ENCODE data around the gene CREB3L2. TPM values are rescaled to one million over a fixed set of nuclear protein-coding genes. Genes with fewer than 3 reads are reported as not detected.

The CREB3L2 gene
- total and polyA plus RNA-seq, 9 donors: 21.2 to 110 (median 80.8) TPM

DNA sequence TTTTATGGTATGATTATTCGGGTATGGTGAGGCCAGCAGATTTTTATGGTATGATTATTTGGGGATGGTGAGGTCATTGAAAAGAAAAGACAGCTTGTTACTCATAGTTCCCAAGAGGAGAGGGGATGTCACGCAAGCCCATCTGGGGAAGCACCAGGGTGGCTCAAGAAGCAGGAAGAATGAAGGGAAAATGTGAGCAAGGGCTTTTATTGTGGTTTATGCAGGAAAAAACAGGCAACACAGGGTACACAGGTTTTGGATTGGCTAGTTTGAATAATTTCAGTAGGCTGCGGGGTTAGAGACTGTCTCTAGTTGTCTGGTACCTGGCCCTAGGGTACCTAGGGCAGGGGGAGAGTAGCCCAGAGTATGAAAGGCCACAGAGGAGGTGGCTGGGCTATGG lies 128.4 kb downstream of the CREB3L2 start:
- intact Hi-C loops (cut with DNase I): no loop called here
- TF ChIP-seq CTCF (IDR thresholded peaks at IDR 0.05) (no peak), POLR2A (IDR thresholded peaks at IDR 0.05) (no peak), EP300 (IDR thresholded peaks at IDR 0.05) (no peak)
- H3K36me3 ChIP-seq: no peaks in the 10 kb centered on the region

GRCh38 chr7:137871170-137871915 lies 130.5 kb downstream of the CREB3L2 start:
- no peaks in the 10 kb centered on the region for H3K27me3 ChIP-seq
- H3K4me3 ChIP-seq: no peak overlapping the region
- TF ChIP-seq CTCF (IDR thresholded peaks at IDR 0.05): no peak
- no peak for TF ChIP-seq EP300 (IDR thresholded peaks at IDR 0.05)
- TF ChIP-seq POLR2A (IDR thresholded peaks at IDR 0.05): no peak
- H3K4me1 ChIP-seq (ENCODE audit: insufficient read depth): peaks cover 11% of the 10 kb centered on the region
- DNase-seq: no peak
- no peaks in the 10 kb centered on the region for H3K36me3 ChIP-seq
- no peaks in the 10 kb centered on the region for H3K9me3 ChIP-seq
- WGBS, 3 donors: 82 to 83% (median 82%) methylated on average over 7 of the region's 7 CpGs
- H3K27ac ChIP-seq: no peak overlapping the region
- intact Hi-C loops (cut with DNase I): no loop called here

More for the DNA sequence above, 128.4 kb downstream of the CREB3L2 start:
- WGBS, 3 donors: 91 to 93% (median 93%) methylated on average over 3 of the region's 3 CpGs
- Histone ChIP-seq H3K27me3 (no peaks in the 10 kb centered on the region), H3K27ac (no peak overlapping the region), H3K9me3 (no peaks in the 10 kb centered on the region), H3K4me3 (no peak overlapping the region), H3K4me1 (ENCODE audit: insufficient read depth) (peaks cover 12% of the 10 kb centered on the region)
- DNase-seq: no peak

DNA sequence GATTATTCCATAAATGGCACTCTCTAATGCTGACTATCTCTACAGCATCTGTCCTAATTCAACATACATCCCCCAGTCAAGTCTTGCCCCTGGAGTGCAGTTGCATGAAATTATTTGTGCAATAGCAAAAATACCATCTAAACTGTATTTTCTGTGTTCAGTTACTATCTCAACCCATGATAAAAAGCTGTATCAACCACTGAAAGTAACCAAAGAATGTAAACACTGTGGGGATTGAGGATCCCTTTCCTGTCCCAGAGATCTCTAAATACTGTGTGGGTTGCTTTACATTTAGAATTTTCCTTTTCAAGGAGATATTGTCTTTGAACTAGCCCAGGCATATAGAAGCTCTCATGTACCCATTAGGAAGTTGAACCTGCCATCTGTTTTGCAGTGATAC lies 131.2 kb downstream of the CREB3L2 start:
- Histone ChIP-seq H3K36me3 (no peaks in the 10 kb centered on the region), H3K27ac (no peak overlapping the region)
- no peak for DNase-seq

DNA sequence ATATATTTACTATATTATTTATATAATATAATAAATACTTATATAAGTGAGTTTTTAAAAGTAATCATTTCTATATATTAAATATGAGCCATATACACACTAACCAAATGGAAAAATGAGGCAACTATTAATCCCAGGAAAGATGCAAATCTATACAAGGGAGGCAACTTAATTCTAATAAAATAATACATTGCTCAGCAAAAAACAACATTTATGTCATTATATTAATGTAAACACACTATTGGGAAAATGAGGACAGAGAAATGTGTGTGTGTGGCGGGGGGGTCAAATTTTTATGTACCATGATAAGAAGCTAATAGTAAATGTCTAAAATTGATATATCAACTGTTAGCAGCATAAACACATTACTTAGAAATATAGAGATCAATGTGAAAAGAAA lies 131.8 kb downstream of the CREB3L2 start:
- 96 to 100% (median 98%) methylated on average over 1 of the region's 1 CpG for WGBS, 3 donors
- intact Hi-C loops (cut with DNase I): no loop called here
- no peak overlapping the region for H3K27ac ChIP-seq
- no peaks in the 10 kb centered on the region for H3K9me3 ChIP-seq
- H3K4me1 ChIP-seq (ENCODE audit: insufficient read depth): peaks cover 7% of the 10 kb centered on the region
- TF ChIP-seq CTCF (IDR thresholded peaks at IDR 0.05) (no peak), POLR2A (IDR thresholded peaks at IDR 0.05) (no peak), EP300 (IDR thresholded peaks at IDR 0.05) (no peak)
- no peaks in the 10 kb centered on the region for H3K36me3 ChIP-seq
- no peak for DNase-seq
- H3K27me3 ChIP-seq: no peaks in the 10 kb centered on the region
- H3K4me3 ChIP-seq: no peak overlapping the region

More for the DNA sequence above, 131.2 kb downstream of the CREB3L2 start:
- TF ChIP-seq POLR2A (IDR thresholded peaks at IDR 0.05) (no peak), CTCF (IDR thresholded peaks at IDR 0.05) (no peak), EP300 (IDR thresholded peaks at IDR 0.05) (no peak)
- intact Hi-C loops (cut with DNase I): no loop called here
- Histone ChIP-seq H3K4me3 (no peak overlapping the region), H3K9me3 (no peaks in the 10 kb centered on the region), H3K27me3 (no peaks in the 10 kb centered on the region), H3K4me1 (ENCODE audit: insufficient read depth) (peaks cover 11% of the 10 kb centered on the region)

All from ovary (tissue), 9 donors.